ENCODE measurements around the gene CT45A2.
"Not testable (repeated sequence)": the region's sequence is repeated elsewhere in the genome, so short reads cannot be mapped to it uniquely, and the experiment has no call there.

Gene CT45A2, protein sequence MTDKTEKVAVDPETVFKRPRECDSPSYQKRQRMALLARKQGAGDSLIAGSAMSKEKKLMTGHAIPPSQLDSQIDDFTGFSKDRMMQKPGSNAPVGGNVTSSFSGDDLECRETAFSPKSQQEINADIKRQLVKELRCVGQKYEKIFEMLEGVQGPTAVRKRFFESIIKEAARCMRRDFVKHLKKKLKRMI

DNA sequence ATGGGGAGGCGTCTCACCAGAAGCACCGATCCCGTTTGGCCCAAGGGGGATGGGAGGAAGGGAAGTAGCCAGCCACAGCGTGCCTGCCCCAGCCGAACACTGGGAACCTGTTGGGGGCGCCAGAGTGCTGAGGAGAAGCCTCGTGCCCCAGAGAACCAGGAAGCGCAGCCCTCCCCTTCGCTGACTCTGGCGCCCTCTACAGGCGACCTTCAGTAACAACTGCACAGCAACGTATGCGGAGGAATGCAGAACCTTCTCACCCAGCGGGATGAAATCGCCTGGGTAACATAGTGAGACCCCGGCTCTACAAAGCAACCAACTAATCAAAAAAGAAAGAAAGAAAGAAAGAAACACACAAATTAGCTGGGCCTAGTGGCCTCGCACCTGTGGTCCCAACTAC is at the start of gene CT45A2:
TSS of gene CT45A2 (minus strand) at position 101 of the 400 bp plus-strand sequence. CDS start 3,747 bp downstream, outside the sequence.
- DNase-seq = not testable (repeated sequence)

DNA sequence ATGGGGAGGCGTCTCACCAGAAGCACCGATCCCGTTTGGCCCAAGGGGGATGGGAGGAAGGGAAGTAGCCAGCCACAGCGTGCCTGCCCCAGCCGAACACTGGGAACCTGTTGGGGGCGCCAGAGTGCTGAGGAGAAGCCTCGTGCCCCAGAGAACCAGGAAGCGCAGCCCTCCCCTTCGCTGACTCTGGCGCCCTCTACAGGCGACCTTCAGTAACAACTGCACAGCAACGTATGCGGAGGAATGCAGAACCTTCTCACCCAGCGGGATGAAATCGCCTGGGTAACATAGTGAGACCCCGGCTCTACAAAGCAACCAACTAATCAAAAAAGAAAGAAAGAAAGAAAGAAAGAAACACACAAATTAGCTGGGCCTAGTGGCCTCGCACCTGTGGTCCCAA is 34.6 kb upstream of the CT45A2 start, which contains the start of gene CT45A8:
TSS of gene CT45A8 (minus strand) at position 101 of the 400 bp plus-strand sequence. CDS start 3,755 bp downstream, outside the sequence.
- DNase-seq = not testable (repeated sequence)

DNA sequence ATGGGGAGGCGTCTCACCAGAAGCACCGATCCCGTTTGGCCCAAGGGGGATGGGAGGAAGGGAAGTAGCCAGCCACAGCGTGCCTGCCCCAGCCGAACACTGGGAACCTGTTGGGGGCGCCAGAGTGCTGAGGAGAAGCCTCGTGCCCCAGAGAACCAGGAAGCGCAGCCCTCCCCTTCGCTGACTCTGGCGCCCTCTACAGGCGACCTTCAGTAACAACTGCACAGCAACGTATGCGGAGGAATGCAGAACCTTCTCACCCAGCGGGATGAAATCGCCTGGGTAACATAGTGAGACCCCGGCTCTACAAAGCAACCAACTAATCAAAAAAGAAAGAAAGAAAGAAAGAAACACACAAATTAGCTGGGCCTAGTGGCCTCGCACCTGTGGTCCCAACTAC is 17.4 kb upstream of the CT45A2 start, which contains the start of gene CT45A7:
TSS of gene CT45A7 (minus strand) at position 101 of the 400 bp plus-strand sequence. CDS start 3,747 bp downstream, outside the sequence.
- not testable (repeated sequence) for DNase-seq

DNA sequence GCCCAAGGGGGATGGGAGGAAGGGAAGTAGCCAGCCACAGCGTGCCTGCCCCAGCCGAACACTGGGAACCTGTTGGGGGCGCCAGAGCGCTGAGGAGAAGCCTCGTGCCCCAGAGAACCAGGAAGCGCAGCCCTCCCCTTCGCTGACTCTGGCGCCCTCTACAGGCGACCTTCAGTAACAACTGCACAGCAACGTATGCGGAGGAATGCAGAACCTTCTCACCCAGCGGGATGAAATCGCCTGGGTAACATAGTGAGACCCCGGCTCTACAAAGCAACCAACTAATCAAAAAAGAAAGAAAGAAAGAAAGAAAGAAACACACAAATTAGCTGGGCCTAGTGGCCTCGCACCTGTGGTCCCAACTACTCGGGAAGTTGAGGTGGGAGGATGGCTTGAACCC is 17.1 kb downstream of the CT45A2 start, which contains the start of gene CT45A6:
TSS of gene CT45A6 (minus strand) at position 101 of the 400 bp plus-strand sequence. CDS start 3,794 bp downstream, outside the sequence.
- DNase-seq = not testable (repeated sequence)

DNA sequence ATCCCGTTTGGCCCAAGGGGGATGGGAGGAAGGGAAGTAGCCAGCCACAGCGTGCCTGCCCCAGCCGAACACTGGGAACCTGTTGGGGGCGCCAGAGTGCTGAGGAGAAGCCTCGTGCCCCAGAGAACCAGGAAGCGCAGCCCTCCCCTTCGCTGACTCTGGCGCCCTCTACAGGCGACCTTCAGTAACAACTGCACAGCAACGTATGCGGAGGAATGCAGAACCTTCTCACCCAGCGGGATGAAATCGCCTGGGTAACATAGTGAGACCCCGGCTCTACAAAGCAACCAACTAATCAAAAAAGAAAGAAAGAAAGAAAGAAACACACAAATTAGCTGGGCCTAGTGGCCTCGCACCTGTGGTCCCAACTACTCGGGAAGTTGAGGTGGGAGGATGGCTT is 34.4 kb downstream of the CT45A2 start, which contains the start of gene CT45A5:
TSS of gene CT45A5 (minus strand) at position 101 of the 400 bp plus-strand sequence. CDS start 3,774 bp downstream, outside the sequence.
- not testable (repeated sequence) for DNase-seq

DNA sequence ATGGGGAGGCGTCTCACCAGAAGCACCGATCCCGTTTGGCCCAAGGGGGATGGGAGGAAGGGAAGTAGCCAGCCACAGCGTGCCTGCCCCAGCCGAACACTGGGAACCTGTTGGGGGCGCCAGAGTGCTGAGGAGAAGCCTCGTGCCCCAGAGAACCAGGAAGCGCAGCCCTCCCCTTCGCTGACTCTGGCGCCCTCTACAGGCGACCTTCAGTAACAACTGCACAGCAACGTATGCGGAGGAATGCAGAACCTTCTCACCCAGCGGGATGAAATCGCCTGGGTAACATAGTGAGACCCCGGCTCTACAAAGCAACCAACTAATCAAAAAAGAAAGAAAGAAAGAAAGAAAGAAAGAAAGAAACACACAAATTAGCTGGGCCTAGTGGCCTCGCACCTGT is 51.7 kb downstream of the CT45A2 start, which contains the start of gene CT45A3:
TSS of gene CT45A3 (minus strand) at position 101 of the 400 bp plus-strand sequence. CDS start 3,747 bp downstream, outside the sequence.
- not testable (repeated sequence) for DNase-seq

Data from NK-92 treated with Interleukin-12 subunit alpha and Interleukin-12 subunit beta, amount 100 ng/mL, for 24 hours (cell line).